H1 (cell line): ENCODE data around the gene WNT9B. TPM values are rescaled to one million over a fixed set of nuclear protein-coding genes. Genes with fewer than 3 reads are reported as not detected.

Source experiments
- CTCF ChIA-PET: fragments of 300-600 bp; sonication (Branson Sonifier 250); formaldehyde crosslinking; loops from one replicate; lab custom pipeline; 2021; ENCODE audit not compliant: partially characterized antibody; lab: Charles Lee
- POLR2A ChIA-PET: fragments of 300-600 bp; sonication (Branson Sonifier 250); formaldehyde crosslinking; loops from one replicate; lab custom pipeline; 2021; ENCODE audit warnings: inconsistent platforms; ENCODE audit not compliant: partially characterized antibody; lab: Charles Lee
- DNase-seq, 2 experiments: peaks; one replicate each; pipeline versions ENCODE4 v3.0.0 to v3.0.0-alpha.2; 2010 to 2022; ENCODE audit warnings: low spot score in 2 of 2, low read depth in 1 of 2, mixed read lengths in 1 of 2
- FAIRE-seq: peaks from 2 replicates; lab custom pipeline; 2011; peaks lifted over from hg19 to GRCh38; lab: Jason Lieb, UNC
- H2AFZ ChIP-seq: 2 replicates; pipeline ENCODE4 v1.8.1; 2012; ENCODE audit warnings: low read length, inconsistent platforms
- H2AK5ac ChIP-seq: 2 replicates; pipeline ENCODE4 v1.6.1; 2013; ENCODE audit warnings: low read depth, low read length
- H2BK120ac ChIP-seq: replicated peaks from 2 replicates; pipeline ENCODE3; 2013; ENCODE audit warnings: low read depth, low read length, inconsistent platforms
- H2BK12ac ChIP-seq: 2 replicates; pipeline ENCODE4 v1.6.1; 2013; ENCODE audit warnings: low read depth, low read length
- H2BK15ac ChIP-seq: 2 replicates; pipeline ENCODE4 v1.6.1; 2013; ENCODE audit warnings: low read length
- H2BK20ac ChIP-seq: 2 replicates; pipeline ENCODE4 v1.6.1; 2013; ENCODE audit warnings: low read length
- H2BK5ac ChIP-seq: 2 replicates; pipeline ENCODE4 v1.6.1; 2013; ENCODE audit warnings: low read depth, low read length
- H3K14ac ChIP-seq: 2 replicates; pipeline ENCODE4 v1.6.1; 2013; ENCODE audit warnings: inconsistent platforms; ENCODE audit not compliant: insufficient read length
- H3K18ac ChIP-seq: 2 replicates; pipeline ENCODE4 v1.6.1; 2013; ENCODE audit warnings: low read length; ENCODE audit errors: extremely low read depth
- H3K23ac ChIP-seq: 2 replicates; pipeline ENCODE4 v1.6.1; 2013; ENCODE audit warnings: inconsistent platforms; ENCODE audit not compliant: insufficient read length
- H3K23me2 ChIP-seq: 2 replicates; pipeline ENCODE4 v1.6.1; 2013; ENCODE audit warnings: low read depth, low read length
- H3K27ac ChIP-seq: 2 replicates; pipeline ENCODE4 v1.6.1; 2011; ENCODE audit warnings: low read depth, low read length, inconsistent platforms
- H3K27me3 ChIP-seq, 4 experiments: replicated peaks in 1 of 4; 1 replicate in 1 of 4; 2 replicates in 3 of 4; pipeline versions ENCODE4 v1.6.1 to v1.8.1; 2011 to 2013; ENCODE audit warnings: low read length in 3 of 4, mild to moderate bottlenecking in 3 of 4, inconsistent platforms in 2 of 4, mixed read lengths in 2 of 4, moderate library complexity in 1 of 4; ENCODE audit not compliant: control insufficient read depth in 3 of 4, insufficient read depth in 3 of 4; ENCODE audit errors: extremely low read depth in 1 of 4
- H3K36me3 ChIP-seq, 4 experiments: 2 replicates each; pipeline versions ENCODE4 v1.6.1 to v1.8.1; 2011 to 2013; ENCODE audit warnings: mild to moderate bottlenecking in 4 of 4, low read length in 3 of 4, moderate library complexity in 2 of 4, control low read depth in 1 of 4, inconsistent platforms in 1 of 4; ENCODE audit not compliant: insufficient read depth in 4 of 4, control insufficient read depth in 2 of 4
- H3K4ac ChIP-seq: replicated peaks from 2 replicates; pipeline ENCODE3; 2013; ENCODE audit warnings: low read length, low read depth, mixed read lengths, inconsistent platforms; ENCODE audit not compliant: insufficient read length
- H3K4me1 ChIP-seq, 4 experiments: replicated peaks in 1 of 4; 1 replicate in 1 of 4; 2 replicates in 3 of 4; pipeline versions ENCODE4 v1.6.1 to v1.8.1; 2011 to 2013; ENCODE audit warnings: low read length in 3 of 4, inconsistent platforms in 2 of 4, mixed read lengths in 1 of 4; ENCODE audit not compliant: insufficient read depth in 4 of 4, control insufficient read depth in 3 of 4
- H3K4me2 ChIP-seq, 2 experiments: 2 replicates each; pipeline versions ENCODE4 v1.6.1 to v1.8.1; 2011 to 2013; ENCODE audit warnings: low read depth in 2 of 2, low read length in 2 of 2, control low read depth in 1 of 2, inconsistent platforms in 1 of 2, mild to moderate bottlenecking in 1 of 2; ENCODE audit not compliant: insufficient read depth in 1 of 2
- H3K4me3 ChIP-seq, 4 experiments: fragments of 200-600, 300-600 bp in 1 of 4; sonication (generic), shearing (Covaris generic), sonication (Bioruptor Twin) in 1 of 4; 2 replicates each; pipeline versions ENCODE4 v1.5.1 to v1.8.1; 2011 to 2016; ENCODE audit warnings: low read length in 4 of 4, low read depth in 3 of 4, control low read depth in 2 of 4, inconsistent platforms in 2 of 4, mild to moderate bottlenecking in 2 of 4, mixed read lengths in 1 of 4, moderate library complexity in 1 of 4; ENCODE audit not compliant: insufficient read depth in 2 of 4; ENCODE audit errors: extremely low read depth in 1 of 4
- H3K56ac ChIP-seq: replicated peaks from 2 replicates; pipeline ENCODE3; 2013; ENCODE audit warnings: low read depth, mild to moderate bottlenecking, mixed read lengths, low read length, inconsistent platforms; ENCODE audit not compliant: insufficient read length
- H3K79me1 ChIP-seq: 2 replicates; pipeline ENCODE4 v1.6.1; 2013; ENCODE audit warnings: low read depth, low read length, control low read depth
- H3K79me2 ChIP-seq, 2 experiments: 2 replicates each; pipeline versions ENCODE4 v1.6.1 to v1.8.1; 2012 to 2013; ENCODE audit warnings: low read length in 2 of 2, mild to moderate bottlenecking in 2 of 2, inconsistent platforms in 1 of 2; ENCODE audit not compliant: insufficient read depth in 2 of 2, control insufficient read depth in 1 of 2
- H3K9ac ChIP-seq, 4 experiments: replicated peaks in 1 of 4; 1 replicate in 1 of 4; 2 replicates in 3 of 4; pipeline versions ENCODE4 v1.6.1 to v1.8.1; 2011 to 2013; ENCODE audit warnings: low read depth in 3 of 4, low read length in 3 of 4, control low read depth in 2 of 4, mild to moderate bottlenecking in 2 of 4, moderate library complexity in 2 of 4, inconsistent platforms in 1 of 4; ENCODE audit errors: extremely low read depth in 1 of 4
- H3K9me3 ChIP-seq, 2 experiments: 2 replicates each; pipeline versions ENCODE4 v1.6.1 to v1.8.1; 2012 to 2013; ENCODE audit warnings: mild to moderate bottlenecking in 2 of 2, moderate library complexity in 2 of 2, control low read depth in 1 of 2, inconsistent platforms in 1 of 2, low read depth in 1 of 2, low read length in 1 of 2, mixed read lengths in 1 of 2; ENCODE audit not compliant: insufficient read depth in 2 of 2
- H4K20me1 ChIP-seq, 2 experiments: replicated peaks in 1 of 2; 2 replicates each; pipeline versions ENCODE3 to v1.8.1; 2011 to 2013; ENCODE audit warnings: inconsistent platforms in 2 of 2, low read length in 2 of 2, mild to moderate bottlenecking in 1 of 2; ENCODE audit not compliant: insufficient read depth in 2 of 2, control insufficient read depth in 1 of 2
- H4K5ac ChIP-seq: 2 replicates; pipeline ENCODE4 v1.6.1; 2013; ENCODE audit warnings: low read length, low read depth, mixed read lengths, inconsistent platforms; ENCODE audit not compliant: insufficient read length
- H4K8ac ChIP-seq: 2 replicates; pipeline ENCODE4 v1.8.0; 2013; ENCODE audit warnings: mild to moderate bottlenecking, moderate library complexity, low read length, inconsistent platforms; ENCODE audit not compliant: insufficient read depth; ENCODE audit errors: extremely low read depth
- H4K91ac ChIP-seq: replicated peaks from 2 replicates; pipeline ENCODE3; 2013; ENCODE audit warnings: low read length, mixed read lengths, inconsistent platforms; ENCODE audit not compliant: insufficient read length
- CBX5 ChIP-seq: fragments of 300-800, 300-1000 bp; sonication (generic); IDR thresholded peaks from 2 replicates; pipeline ENCODE4 v1.7.1; 2016; ENCODE audit warnings: antibody characterized with exemption, low read length, low read depth
- WGBS, 2 experiments: shearing (Covaris generic) in 1 of 2; methylation state at CpG; one replicate each; pipeline versions ENCODE4 v1.1.6 to v1.1.7; 2013 to 2015; ENCODE audit warnings: low lambda C conversion rate in 2 of 2, mixed read lengths in 2 of 2, inconsistent platforms in 1 of 2, low coverage in 1 of 2, missing lambda C conversion rate in 1 of 2; ENCODE audit not compliant: insufficient replicate concordance in 2 of 2, insufficient coverage in 1 of 2, insufficient read length in 1 of 2; ENCODE audit errors: extremely low coverage in 1 of 2, missing lambda C conversion rate in 1 of 2; 5-methylcytosine and 5-hydroxymethylcytosine counted together
- polyA plus RNA-seq, 7 experiments: library from polyadenylated mRNA; depleted of rRNA in 3 of 7; stranded (reverse) in 5 of 7; unstranded in 2 of 7; fragments of >200 nt in 5 of 7; fragments of 200-250 nt in 2 of 7; gene quantifications; 1 replicate in 5 of 7; 2 replicates in 1 of 7; 4 replicates in 1 of 7; pipeline versions ENCODE4 v1.2.1 to v1.2.3, GENCODE V29; 2011 to 2013; ENCODE audit warnings: missing spikeins in 2 of 7, mixed read lengths in 2 of 7
- total RNA-seq: library from RNA; stranded (reverse); fragmentation: NEBNext Ultra II Directional; extraction: Animal tissue kit (Norgen Biotek cat#: 25700); gene quantifications from 2 replicates; pipeline ENCODE4 v1.2.1, GENCODE V29; 2021

Gene WNT9B
- total and polyA plus RNA-seq, 2 of the 8 experiments (the other 6 are each of a cell fraction or from before 2014, with no cell fraction given), result 0.21 TPM; not detected in 1

DNA sequence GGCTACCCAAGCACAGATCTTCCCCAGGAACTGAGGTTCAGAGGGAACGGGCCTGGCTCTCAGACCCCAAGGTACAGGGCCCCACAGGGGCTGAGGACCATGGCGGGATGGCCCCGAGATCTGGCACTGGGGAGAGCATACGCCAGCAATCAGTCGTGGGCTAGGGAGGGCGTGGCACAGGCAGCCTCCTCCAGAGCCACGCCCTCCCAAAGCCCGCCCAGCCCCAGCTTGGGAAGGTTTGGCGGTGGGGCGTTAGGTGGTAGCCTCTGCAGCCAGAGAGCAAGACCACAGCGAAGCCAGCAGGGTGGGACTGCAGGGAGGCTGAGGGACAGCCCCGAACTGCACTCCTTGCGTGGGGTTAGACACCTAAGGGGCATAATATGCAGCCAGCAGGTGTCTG is 11.6 kb downstream of the WNT9B start:
- TF ChIP-seq CBX5, result no peak
- H4K5ac ChIP-seq, result no peak overlapping the region
- H4K20me1 ChIP-seq, result no peaks in the 10 kb centered on the region
- H2BK20ac ChIP-seq, result no peak overlapping the region; the same call in 1 of the 2 replicates
- H3K4ac ChIP-seq, result peak overlapping the region; percentile 14
- H3K4me1 ChIP-seq, result peaks cover 0 to 8% (median 3%) of the 10 kb centered on the region in 4 experiments; a peak in 5 of 7 replicates
- H2AK5ac ChIP-seq, result no peak overlapping the region
- no peak overlapping the region for H3K27ac ChIP-seq
- no peaks in the 10 kb centered on the region for H3K79me2 ChIP-seq
- ChIA-PET CTCF (interaction anchor here (0.6 to 5.7 kb wide), 7 partner anchors 12 to 115 kb away, joined by 3 to 22 read pairs (median 4); no protein-coding TSS in a partner anchor), POLR2A (interaction anchor here (0.9 to 1.3 kb wide), 2 partner anchors 9 to 14 kb away, joined by 3 to 5 read pairs; no protein-coding TSS in a partner anchor)
- H3K36me3 ChIP-seq, result no peaks in the 10 kb centered on the region
- WGBS, 2 experiments, result 58% methylated on average over 8 of the region's 13 CpGs; no CpG with 5 or more reads in 1 of the 2 experiments
- H3K27me3 ChIP-seq, result peaks cover 0 to 5% (median 0%) of the 10 kb centered on the region in 4 experiments; a peak in 2 of 7 replicates
- H3K56ac ChIP-seq, result no peak overlapping the region
- H3K4me3 ChIP-seq, result no peak overlapping the region
- H3K79me1 ChIP-seq, result no peaks in the 10 kb centered on the region
- no peaks in the 10 kb centered on the region for H3K9me3 ChIP-seq
- no peak overlapping the region for H2BK5ac ChIP-seq
- no peak overlapping the region for H3K14ac ChIP-seq
- H2BK15ac ChIP-seq, result no peak overlapping the region
- peak overlapping the region; percentile 71; the same call in 1 of the 2 replicates for H2AFZ ChIP-seq
- H2BK120ac ChIP-seq, result no peak overlapping the region
- FAIRE-seq (peak; percentile 36), DNase-seq (peak in 1 of 2 experiments; percentile 82)
- H3K9ac ChIP-seq, result peak overlapping the region in 1 of 4 experiments; percentile 44; a peak in 1 of 7 replicates
- H3K23ac ChIP-seq, result no peak overlapping the region
- peak overlapping the region; percentile 86; the same call in 1 of the 2 replicates for H4K8ac ChIP-seq
- no peak overlapping the region for H3K4me2 ChIP-seq
- H3K18ac ChIP-seq, result peak overlapping the region; percentile 9; the same call in 1 of the 2 replicates
- no peak overlapping the region for H4K91ac ChIP-seq
- H2BK12ac ChIP-seq, result no peak overlapping the region
- H3K23me2 ChIP-seq, result peaks cover 2% of the 10 kb centered on the region; the same call in 1 of the 2 replicates
